ENCODE results near the gene SNRPA.

- TF ChIP-seq TBX3 (IDR thresholded peaks at IDR 0.05; ENCODE audit: borderline replicate concordance) (no peak), CHD2 (IDR thresholded peaks at IDR 0.05; ENCODE audit: low read depth, low read length) (no peak), RAD21 (CRISPR knock-in tag; IDR thresholded peaks at IDR 0.05) (no peak), CREB1 (IDR thresholded peaks at IDR 0.05) (no peak), CREB1 (CRISPR knock-in tag; IDR thresholded peaks at IDR 0.05) (no peak), NR3C1 (CRISPR knock-in tag; IDR thresholded peaks at IDR 0.05) (no peak), NFE2 (CRISPR knock-in tag; IDR thresholded peaks at IDR 0.05) (no peak), ZNF564 (CRISPR knock-in tag; IDR thresholded peaks at IDR 0.05) (no peak), RFX1 (IDR thresholded peaks at IDR 0.05) (no peak), EZH2 (conservative IDR thresholded peaks at IDR 0.05; ENCODE audit: low read depth, low read length) (no peak)
Observed at GRCh38 chr19:40755248-40755624, 4.2 kb downstream of the SNRPA start.

All from HepG2 (cell line).